Astrocyte of the spinal cord (primary cell): Measurements from ENCODE around the gene SETD3.
A peak's percentile ranks its signal among the peaks of the same experiment; 100 is the strongest.

Experiments used
- DNase-seq: peaks from one replicate; pipeline ENCODE4 v3.0.0; 2011; ENCODE audit warnings: low read depth, low spot score
- H3K4me3 ChIP-seq: 2 replicates; pipeline ENCODE4 v1.5.1; 2011; ENCODE audit warnings: low read depth, mild to moderate bottlenecking, low read length, moderate library complexity
- in situ Hi-C: cut with HindIII; loops from 2 replicates; pipeline ENCODE4 v1.10.0; 2017; ENCODE audit warnings: low sequenced_read_pairs
- TF ChIP-seq, protein P1 (sequence below): IDR thresholded peaks from 2 replicates; pipeline ENCODE4 v1.5.1; 2012; ENCODE audit warnings: low read depth, mild to moderate bottlenecking, low read length, inconsistent platforms

SETD3 gene

DNA sequence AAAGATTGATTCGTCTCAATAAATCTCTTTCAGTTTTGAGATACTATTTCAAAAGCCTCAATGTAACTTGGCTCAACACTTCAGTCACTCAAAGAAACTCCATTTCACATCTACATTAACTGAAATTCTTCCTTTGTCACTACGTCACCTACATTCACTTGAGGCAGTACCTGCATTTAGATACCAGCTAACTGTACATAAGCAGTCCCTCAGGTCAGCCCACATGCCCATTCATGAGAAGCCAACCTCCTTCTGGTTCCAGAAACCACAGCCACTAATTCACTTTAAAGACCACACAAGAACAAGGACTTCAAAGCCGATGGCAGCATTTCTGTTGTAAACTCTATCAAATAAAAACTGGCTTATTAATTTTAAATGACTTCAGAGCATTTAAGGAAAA lies 43.0 kb downstream of the SETD3 start:
- in situ Hi-C loops: no loop called here
- no peak overlapping the region for H3K4me3 ChIP-seq
- DNase-seq: no peak
- TF ChIP-seq, protein P1, sequence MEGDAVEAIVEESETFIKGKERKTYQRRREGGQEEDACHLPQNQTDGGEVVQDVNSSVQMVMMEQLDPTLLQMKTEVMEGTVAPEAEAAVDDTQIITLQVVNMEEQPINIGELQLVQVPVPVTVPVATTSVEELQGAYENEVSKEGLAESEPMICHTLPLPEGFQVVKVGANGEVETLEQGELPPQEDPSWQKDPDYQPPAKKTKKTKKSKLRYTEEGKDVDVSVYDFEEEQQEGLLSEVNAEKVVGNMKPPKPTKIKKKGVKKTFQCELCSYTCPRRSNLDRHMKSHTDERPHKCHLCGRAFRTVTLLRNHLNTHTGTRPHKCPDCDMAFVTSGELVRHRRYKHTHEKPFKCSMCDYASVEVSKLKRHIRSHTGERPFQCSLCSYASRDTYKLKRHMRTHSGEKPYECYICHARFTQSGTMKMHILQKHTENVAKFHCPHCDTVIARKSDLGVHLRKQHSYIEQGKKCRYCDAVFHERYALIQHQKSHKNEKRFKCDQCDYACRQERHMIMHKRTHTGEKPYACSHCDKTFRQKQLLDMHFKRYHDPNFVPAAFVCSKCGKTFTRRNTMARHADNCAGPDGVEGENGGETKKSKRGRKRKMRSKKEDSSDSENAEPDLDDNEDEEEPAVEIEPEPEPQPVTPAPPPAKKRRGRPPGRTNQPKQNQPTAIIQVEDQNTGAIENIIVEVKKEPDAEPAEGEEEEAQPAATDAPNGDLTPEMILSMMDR: no peak

DNA sequence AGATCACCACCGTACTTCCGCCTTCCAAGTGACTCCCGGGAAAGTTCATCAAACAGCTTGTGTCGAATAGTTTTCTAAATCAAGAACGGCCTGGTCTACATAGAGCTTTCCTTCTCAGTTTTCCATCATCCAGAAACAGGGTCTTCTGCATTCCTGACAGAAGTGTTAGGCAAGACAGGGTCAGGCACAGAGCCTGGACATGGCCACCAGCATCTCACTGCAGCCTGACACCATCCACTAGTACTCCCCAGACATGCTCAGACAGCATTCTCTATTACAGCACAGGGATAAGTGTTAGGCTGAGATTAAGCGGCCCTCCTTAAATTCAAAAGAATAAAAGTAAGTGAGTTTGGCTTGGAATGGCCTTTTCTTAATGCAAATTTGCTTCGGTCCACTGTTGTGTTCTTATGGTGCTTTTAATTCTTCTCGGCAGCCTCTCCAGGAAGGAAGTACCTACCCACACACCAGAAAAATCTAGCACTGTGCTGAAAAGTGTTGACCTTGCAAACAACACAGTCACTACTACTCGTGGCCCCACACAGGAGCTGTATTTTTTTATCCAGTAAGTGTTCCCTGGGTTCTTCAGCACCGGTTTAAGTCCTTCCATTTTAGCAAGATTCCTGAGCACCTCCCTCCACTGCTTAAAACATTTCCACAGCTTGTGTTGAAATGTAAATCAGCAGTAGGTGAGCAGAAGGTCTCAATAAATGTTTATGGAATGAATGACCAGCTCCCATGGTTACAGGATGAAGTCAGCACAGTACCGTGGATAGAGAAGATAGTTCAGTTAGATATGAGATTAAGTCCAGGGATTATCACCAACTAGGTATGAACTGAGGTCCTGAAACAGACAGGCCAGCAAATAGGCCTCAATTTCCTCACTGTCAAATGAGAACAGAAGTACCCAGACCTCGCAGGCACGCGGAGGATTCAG lies 44.1 kb downstream of the SETD3 start:
- TF ChIP-seq, protein P1: no peak
- peak; percentile 28 for DNase-seq
- in situ Hi-C loops: no loop called here
- H3K4me3 ChIP-seq: no peak overlapping the region

DNA sequence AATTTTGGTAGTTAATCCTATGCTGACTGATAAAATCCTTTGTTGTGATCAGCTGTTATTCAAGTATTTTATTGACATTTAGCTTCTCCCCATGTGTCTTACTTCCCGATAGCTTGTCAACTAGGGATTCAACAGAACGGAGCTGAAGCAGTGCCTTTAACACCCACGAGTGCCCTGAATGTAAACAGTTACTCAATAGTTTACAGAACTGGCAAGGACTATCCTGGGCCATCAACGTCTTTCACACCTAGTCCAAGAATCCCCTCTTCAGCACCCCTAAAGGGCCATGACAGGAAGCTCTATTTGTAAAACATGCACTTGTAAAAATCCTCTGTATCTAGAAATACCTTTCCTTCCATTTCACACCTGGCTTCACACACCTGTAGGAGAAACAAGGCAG lies 45.3 kb downstream of the SETD3 start:
- TF ChIP-seq, protein P1: no peak
- DNase-seq: no peak
- H3K4me3 ChIP-seq: no peak overlapping the region
- in situ Hi-C loops: no loop called here

DNA sequence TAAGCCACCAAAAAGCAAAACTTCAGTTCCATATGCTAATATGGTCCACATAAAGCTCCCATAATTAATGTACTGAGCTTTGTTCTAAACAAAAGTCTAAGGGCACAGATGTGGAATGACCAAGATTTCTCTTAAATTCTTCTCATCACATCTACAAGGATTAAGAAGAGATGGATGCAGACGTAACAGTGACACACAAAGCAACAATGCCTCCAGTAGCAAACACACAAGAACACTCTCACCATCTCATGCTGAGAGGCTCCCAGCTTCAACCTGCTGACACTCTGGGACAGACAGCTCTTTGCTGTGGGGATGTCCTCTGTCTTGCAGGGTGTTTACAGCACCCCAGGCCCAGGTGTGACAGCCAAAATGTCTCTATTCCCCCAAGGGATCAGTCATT lies 48.2 kb downstream of the SETD3 start:
- no peak overlapping the region for H3K4me3 ChIP-seq
- no peak for DNase-seq
- in situ Hi-C loops: no loop called here
- TF ChIP-seq, protein P1: no peak

DNA sequence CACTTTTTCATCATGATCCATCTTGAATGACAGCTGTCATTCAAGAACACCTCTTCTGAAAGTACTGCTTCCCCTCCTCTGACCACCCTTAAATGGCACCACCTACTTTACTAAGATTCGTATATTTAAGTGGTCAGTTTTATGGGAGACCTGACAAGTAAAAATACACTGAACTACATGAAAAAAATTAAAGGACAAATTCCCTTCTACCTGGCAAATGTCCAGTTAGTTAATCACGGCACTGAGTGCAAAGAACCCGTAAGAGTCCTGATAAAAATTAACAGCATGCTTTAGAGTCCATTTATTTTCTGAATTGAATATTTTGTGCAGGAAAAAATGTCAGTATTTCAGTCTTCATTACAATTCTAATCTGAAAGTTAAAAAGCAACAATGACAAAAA lies 48.7 kb downstream of the SETD3 start:
- in situ Hi-C loops: no loop called here
- no peak overlapping the region for H3K4me3 ChIP-seq
- TF ChIP-seq, protein P1: no peak
- DNase-seq: no peak

DNA sequence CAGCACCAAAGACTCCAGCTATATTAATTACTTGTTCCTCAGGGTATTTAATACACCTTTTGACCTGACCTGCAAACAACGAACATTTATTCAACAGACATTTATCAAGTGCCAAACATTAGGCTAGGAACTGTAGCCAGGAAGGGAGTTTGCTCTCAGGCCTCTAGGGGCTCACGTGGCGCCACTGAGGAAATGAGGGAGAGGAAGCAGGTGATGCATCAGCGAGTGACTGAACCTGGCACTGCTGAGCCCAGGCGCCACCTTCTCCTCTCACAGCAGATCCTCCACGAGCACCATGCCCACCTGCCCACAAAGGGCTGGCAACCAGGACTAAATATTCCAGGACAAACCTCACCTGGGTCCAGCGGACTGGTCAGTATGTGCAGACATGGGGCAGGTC lies 50.2 kb downstream of the SETD3 start:
- H3K4me3 ChIP-seq: no peak overlapping the region
- in situ Hi-C loops: no loop called here
- no peak for DNase-seq
- TF ChIP-seq, protein P1: peak; percentile 44
